Measurements from ENCODE around the gene PNLDC1.

Gene PNLDC1

DNA sequence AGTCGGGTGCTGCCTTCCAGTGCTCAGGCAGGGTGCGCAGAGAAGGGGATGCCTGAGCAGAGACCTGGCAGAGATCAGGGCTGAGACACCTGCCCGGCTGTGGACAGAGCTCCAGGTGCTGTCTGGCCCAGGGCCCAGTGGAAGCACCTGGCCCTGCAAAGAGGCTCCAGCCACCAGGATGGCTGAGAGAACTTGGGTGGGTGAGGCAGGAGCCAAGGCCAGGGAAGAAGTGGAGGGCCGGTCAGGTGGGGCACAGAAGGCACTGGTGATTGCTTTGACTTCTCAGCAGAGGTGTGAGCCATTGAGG is 31.2 kb downstream of the PNLDC1 start:
- H3K27ac ChIP-seq = no peak overlapping the region
- TF ChIP-seq, protein P1, sequence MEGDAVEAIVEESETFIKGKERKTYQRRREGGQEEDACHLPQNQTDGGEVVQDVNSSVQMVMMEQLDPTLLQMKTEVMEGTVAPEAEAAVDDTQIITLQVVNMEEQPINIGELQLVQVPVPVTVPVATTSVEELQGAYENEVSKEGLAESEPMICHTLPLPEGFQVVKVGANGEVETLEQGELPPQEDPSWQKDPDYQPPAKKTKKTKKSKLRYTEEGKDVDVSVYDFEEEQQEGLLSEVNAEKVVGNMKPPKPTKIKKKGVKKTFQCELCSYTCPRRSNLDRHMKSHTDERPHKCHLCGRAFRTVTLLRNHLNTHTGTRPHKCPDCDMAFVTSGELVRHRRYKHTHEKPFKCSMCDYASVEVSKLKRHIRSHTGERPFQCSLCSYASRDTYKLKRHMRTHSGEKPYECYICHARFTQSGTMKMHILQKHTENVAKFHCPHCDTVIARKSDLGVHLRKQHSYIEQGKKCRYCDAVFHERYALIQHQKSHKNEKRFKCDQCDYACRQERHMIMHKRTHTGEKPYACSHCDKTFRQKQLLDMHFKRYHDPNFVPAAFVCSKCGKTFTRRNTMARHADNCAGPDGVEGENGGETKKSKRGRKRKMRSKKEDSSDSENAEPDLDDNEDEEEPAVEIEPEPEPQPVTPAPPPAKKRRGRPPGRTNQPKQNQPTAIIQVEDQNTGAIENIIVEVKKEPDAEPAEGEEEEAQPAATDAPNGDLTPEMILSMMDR (IDR thresholded peaks at IDR 0.05) = no peak
- no peak overlapping the region for H3K4me3 ChIP-seq
- DNase-seq (ENCODE audit: low spot score) = no peak

GRCh38 chr6:159832946-159833345 is 32.9 kb downstream of the PNLDC1 start:
- peak; percentile 12 for DNase-seq (ENCODE audit: low spot score)
- TF ChIP-seq, protein P1 (IDR thresholded peaks at IDR 0.05) = no peak
- peak overlapping the region in 1 of 2 donors; percentile 5 for H3K27ac ChIP-seq
- H3K4me3 ChIP-seq = no peak overlapping the region

GRCh38 chr6:159833556-159833955 is 33.5 kb downstream of the PNLDC1 start:
- DNase-seq (ENCODE audit: low spot score) = no peak
- peak overlapping the region in 1 of 2 donors; percentile 50 for H3K27ac ChIP-seq
- no peak overlapping the region for H3K4me3 ChIP-seq
- TF ChIP-seq, protein P1 (IDR thresholded peaks at IDR 0.05) = no peak

DNA sequence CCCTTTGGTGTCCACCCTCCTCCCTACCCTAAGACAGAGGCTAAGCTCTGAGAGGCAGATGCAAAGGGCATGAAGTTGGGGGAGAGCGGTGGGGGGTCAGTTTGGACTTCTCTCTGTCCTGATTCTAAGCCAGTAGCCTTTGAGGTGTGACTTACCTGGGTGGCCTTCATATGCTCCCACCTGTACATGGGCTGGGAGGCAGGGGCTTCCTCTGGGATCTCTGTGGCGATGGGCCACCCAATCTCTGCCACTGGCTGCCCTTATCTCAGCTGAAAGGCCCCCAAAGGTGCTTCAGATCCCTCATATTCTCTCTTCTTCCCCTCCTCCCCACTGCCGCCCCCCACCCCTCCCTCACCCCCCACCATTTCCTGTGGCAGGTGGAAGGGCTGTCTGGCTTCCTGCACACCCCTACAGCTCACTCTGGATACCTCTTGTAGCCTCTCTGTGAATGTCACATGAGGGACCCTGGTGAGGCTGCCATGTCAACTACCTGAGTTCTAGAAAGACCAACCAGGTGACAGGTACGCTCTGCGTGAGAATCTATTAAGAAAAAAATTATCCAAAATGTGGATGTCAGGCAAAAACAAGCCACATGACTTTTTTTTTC is 34.0 kb downstream of the PNLDC1 start:
- TF ChIP-seq, protein P1 (IDR thresholded peaks at IDR 0.05) = no peak
- DNase-seq (ENCODE audit: low spot score) = no peak
- no peak overlapping the region for H3K4me3 ChIP-seq
- H3K27ac ChIP-seq = peak overlapping the region in 1 of 2 donors; percentile 50

- TF ChIP-seq, protein P1 (IDR thresholded peaks at IDR 0.05) = no peak
- H3K4me3 ChIP-seq = peak overlapping the region; percentile 58
- DNase-seq (ENCODE audit: low spot score) = no peak
- H3K27ac ChIP-seq = peak overlapping the region; percentile 79 to 87
Measured at GRCh38 chr6:159836718-159837490, 36.8 kb downstream of the PNLDC1 start.

- peak overlapping the region in 1 of 2 donors; percentile 87 for H3K27ac ChIP-seq
- peak overlapping the region; percentile 58 for H3K4me3 ChIP-seq
- TF ChIP-seq, protein P1 (IDR thresholded peaks at IDR 0.05) = no peak
- no peak for DNase-seq (ENCODE audit: low spot score)
Measured at GRCh38 chr6:159837511-159837910, 37.4 kb downstream of the PNLDC1 start.
